DMS153 (cell line): ENCODE data around the gene COL4A2.

Experiments used
- DNase-seq: peaks from one replicate; lab custom pipeline; 2025; lab: John Stamatoyannopoulos, UW

The COL4A2 gene

DNA sequence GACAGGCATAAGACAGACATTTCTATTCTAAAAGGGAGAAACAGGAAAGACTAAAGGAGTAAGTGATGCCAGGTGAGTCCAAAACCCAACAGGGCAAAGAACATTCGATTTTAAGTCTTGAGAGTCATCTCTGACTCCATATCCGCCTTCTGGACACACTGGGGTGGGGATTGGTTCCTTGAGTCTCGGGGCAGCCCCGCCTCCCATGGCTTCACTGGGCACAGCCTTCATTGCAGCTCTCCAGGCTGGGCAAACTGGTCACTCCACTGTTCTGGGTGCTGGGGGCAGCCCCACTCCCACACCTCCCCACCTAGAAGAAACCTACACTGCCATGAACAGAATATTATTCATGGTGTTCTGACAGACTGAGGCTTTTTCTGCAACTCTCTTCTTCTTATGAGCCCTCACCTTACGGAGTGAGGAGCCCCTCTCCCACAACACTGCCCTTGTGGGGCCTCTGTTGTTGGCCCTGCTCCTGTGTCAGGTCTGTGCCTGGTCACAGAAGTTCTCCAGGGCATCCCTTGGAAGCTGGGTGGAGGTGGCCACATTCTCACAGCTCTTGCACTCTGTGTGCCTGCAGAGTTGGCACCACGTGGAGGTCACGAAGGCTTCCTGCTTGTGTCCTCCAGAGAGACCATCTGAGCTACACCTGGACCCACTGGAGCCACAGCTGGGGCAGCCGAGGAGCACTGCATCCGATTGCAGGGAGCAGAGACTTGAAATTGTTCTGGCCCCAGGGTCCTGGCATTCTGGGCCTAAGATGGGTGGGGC lies 95.4 kb downstream of the COL4A2 start:
- no peak for DNase-seq

- no peak for DNase-seq
Observed at GRCh38 chr13:110403315-110403714, 96.2 kb downstream of the COL4A2 start.

DNA sequence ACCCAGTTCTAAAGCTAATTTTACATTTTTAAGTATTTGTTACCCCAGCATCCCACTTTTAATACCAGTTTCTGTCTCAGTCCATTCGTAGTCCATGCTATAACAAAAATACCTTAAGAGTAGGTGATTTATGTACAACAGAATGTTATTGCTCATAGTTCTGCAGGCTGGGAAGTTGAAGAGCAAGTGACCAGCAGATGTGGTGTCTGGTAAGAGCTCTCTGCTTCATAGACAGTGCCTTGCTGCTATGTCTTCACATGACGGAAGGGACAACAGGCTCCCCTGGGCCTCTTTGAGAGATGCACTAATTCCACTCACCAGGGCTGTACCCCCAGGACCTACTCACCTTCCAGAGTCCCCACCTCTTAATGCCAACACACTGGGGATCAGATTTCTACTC lies 96.6 kb downstream of the COL4A2 start:
- DNase-seq = no peak

- no peak for DNase-seq
Observed at GRCh38 chr13:110404321-110404720, 97.2 kb downstream of the COL4A2 start.

GRCh38 chr13:110405597-110406450 lies 98.7 kb downstream of the COL4A2 start:
- DNase-seq = no peak

DNA sequence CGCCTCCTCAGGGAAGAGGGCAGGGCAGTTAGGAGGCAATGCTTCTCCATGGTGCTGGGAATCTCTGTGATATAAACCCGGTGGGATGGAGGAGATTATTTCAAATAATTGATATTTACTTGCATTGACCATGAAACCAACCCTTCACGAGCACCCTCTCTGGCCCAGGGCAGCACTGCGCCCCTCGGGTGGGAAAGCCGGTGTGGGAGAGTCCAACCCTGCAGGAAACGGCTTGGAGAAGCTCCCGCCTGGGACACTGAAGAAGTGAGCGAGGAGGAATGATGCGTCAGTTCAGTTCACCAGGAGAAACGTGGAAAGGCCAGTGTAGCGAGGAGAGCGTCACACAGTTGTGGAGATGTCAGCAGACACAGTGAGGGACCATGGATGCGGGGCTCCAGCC lies 99.9 kb downstream of the COL4A2 start:
- no peak for DNase-seq

DNA sequence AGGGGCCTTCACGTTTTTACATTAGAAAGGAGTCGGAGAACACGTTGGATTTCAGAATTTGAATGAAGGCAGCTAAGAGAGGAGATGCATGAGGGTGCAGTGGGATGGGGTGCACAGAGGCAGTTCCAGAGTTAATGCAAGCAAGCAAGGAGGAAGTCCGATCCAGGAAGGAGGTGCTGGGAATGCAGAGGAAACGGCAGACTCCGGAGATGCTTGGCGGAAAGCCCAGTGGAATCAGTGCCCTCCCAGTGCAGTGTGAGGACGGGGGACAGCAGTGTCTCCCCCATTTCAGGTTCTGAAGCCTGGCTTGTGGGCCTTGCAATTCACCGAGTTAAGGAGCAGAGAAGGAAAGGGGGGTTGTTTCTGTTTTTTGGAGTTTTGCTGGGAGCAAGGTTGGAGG lies 100.4 kb downstream of the COL4A2 start:
- no peak for DNase-seq

DNA sequence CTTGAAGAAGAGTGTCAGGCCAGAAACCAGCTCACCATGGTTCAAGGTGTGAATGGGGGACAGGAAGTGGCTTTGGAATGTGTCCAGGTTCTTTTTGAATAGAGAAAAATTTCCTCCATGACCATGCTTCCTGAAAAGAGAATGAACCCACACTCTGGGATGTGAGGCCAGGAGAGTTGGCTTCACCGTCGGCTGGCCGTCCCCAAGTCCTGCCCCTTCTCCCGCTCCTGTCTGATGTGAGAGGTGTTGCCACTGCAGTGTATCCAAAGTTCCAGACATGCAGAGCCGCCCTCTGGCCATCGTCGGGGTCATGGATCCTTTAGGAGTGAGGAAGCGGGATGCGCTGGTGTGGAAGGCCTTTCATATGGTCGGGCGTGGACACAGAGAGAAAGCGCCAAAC lies 101.2 kb downstream of the COL4A2 start:
- DNase-seq = peak; percentile 18

DNA sequence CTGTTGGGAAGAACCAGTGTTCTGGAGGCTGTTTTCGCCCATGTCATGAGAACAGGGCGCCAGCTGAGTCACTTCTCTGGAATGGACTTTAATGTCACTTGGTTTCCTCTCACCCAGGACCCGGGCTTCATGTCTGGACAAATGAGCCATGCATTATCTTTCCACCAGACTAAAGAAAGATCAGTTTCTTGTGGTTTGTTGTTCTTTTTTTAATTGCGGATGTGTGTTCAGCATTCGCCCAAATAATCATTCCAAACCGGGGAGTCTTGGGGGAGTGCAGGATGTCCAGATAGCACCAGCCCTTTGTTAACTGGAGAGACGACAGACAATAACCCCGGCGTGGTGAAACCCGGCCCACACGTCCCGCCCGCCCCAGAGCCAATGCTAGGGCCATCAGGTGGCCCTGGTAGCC lies 102.5 kb downstream of the COL4A2 start:
- no peak for DNase-seq

DNA sequence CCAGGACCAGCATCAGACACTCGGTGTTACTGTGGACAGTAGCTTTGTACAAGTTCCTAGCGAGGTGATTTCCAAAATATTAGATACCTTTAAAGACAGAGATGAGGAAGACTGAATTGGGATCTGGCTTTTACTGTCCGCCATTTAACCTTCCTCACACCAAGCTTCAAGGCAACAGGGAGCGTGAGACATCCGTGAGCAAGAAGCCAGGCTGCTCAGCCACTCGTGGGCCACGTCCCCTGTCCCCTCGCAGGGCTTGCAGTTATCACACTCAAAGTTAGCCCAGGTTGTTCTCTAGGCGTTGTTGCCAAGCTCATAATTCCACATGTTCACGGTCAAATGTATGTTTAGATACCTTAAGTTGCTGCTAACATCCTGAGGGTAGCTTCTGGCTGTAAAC lies 102.9 kb downstream of the COL4A2 start:
- no peak for DNase-seq

- DNase-seq = no peak
Observed at GRCh38 chr13:110410936-110411687, 104.0 kb downstream of the COL4A2 start.

DNA sequence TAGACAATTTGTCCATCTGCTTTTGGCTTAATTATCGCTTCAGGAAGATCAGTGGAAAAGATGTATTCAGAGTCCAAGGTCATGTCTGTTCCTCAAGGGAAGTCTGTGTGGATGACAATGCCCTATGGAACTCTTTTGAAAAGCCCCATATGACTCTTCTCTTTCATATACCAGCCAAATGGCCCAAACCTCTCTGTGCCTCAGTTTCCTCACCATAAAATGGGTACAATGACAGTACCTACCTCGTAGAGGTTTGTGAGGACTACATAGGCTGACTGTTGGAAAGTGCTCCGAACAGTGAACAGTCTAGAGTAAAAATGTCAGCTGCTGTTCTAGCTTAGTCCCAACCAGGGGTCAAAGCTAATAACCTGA lies 104.6 kb downstream of the COL4A2 start:
- no peak for DNase-seq

GRCh38 chr13:110412132-110412914 lies 105.2 kb downstream of the COL4A2 start:
- DNase-seq = peak; percentile 57

- no peak for DNase-seq
Observed at GRCh38 chr13:110413016-110413675, 106.1 kb downstream of the COL4A2 start.

DNA sequence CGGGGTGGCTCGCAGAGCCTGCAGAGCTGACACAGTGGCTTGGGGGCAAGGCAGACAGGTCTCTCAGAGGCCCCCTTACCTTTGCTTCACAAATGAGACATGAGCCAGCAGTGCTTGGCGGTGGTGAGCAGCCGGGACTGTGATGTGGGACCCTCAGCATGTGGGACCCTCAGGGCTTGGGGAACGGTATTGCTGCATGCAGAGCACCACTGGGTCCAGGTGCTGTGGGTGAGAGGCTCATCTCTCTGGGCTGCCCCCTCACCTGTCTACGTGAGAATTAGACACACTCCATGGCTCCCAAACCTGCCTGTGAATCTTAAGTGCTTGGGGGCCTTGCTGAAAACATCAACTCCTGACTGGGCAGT lies 106.6 kb downstream of the COL4A2 start:
- no peak for DNase-seq

GRCh38 chr13:110414283-110414682 lies 107.2 kb downstream of the COL4A2 start:
- DNase-seq = no peak

GRCh38 chr13:110414931-110415330 lies 107.8 kb downstream of the COL4A2 start:
- no peak for DNase-seq

DNA sequence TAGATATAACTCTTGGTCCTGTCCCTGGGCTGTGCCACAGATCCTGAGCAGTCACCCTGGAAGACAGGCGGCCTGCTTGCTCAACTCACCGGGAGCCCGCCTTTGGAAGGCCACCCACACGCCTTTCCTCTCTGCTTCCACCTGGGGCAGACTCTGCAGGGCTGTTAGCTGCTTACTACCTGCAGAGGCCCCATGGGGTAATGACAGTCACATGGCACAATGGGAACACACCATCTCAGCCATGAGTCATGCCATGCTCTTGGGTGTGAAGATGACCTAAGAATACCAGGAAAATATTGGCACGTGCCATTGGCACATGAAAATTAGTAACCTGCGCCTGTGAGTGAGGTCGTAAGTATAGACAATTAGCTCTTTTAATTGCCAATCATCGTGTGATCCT lies 108.6 kb downstream of the COL4A2 start:
- no peak for DNase-seq

DNA sequence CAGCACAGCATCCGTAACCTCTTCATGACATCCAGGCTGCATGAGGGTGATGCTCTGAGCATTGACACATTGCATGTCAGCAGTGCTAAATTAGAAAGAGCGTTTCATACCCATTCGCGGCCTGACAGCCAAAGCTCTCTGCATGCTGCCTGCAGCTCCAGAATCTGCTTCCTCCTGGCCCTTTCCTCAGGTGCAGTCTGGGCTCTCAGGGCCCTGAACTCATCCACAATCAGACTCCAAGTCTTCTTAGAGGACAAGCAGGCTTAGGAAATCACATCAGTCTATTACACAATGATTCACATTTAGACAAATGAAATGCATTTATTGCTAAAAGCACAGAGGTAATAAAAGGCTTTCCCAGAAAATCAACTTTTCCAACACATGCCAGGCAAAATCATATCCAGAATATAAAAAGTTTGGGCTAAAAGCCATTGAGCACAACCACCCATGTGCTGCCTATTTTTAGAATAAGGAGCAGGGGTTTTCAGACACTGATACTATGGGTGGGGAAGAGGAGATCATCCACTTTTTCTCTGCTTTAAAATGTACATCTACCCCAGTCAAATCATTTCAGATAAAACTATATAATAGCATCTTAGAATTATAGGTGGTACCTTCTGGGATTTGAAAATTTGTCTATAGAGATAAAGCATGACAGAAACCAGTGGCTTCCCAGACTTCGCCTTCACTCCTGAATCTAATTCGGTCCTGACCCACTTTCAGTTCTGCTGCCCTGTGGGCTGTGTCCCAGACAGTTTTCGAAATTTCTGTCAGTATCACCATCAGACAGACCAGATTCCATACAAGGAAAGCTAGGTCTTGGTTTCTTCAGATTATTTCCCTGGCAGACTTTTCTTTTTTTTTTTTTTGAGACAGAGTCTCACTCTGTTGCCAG lies 109.3 kb downstream of the COL4A2 start:
- DNase-seq = no peak

DNA sequence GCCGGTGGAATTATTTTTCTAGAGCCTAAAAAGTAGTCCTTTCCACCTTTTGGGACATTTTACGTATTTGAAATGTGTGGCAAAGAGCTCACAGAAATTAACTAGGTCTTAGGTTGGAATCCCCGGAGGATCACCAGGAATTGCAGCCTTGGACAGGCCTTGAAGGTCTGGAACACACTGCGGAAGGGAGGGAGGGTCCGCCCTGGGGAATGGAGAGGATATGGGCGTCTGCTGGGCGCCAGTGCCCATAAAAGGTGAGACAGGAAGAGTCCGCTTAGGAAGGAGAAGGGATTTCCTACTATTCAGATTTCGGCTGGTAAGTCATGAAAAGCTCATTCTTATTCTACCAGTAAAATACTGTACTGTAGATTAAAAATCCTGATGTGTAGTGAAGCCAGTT lies 111.9 kb downstream of the COL4A2 start:
- DNase-seq = no peak
